KBM-7 (cell line): ENCODE measurements around the gene CPSF4.

Experiments used
- DNase-seq: peaks from one replicate; pipeline ENCODE4 v3.0.0-alpha.2; 2015
- in situ Hi-C: fragments of 300-500 bp; cut with MboI; formaldehyde crosslinking; loops from 2 replicates; pipeline ENCODE4 v1.14.3; 2020; ENCODE audit warnings: low sequenced_read_pairs, low pct_unique_long_range_greater_than_20kb, mixed read lengths

Gene CPSF4

GRCh38 chr7:99438573-99439480 lies at the start of gene CPSF4, which contains the start of gene PTCD1:
Gene CPSF4, plus strand, starts transcription at chr7:99438943. Its CDS starts 140 bp downstream, at chr7:99439083.
Gene PTCD1, minus strand, starts transcription at chr7:99438798. Its CDS starts 3,556 bp downstream, at chr7:99435242.
- DNase-seq = peak; percentile 91
- in situ Hi-C loops = no loop called here

GRCh38 chr7:99389772-99390171 lies 49.0 kb upstream of the CPSF4 start:
- no peak for DNase-seq
- in situ Hi-C loops = no loop called here

- in situ Hi-C loops = no loop called here
- DNase-seq = no peak
Measured at GRCh38 chr7:99390941-99391602, 47.7 kb upstream of the CPSF4 start.

GRCh38 chr7:99392046-99392445 lies 46.7 kb upstream of the CPSF4 start:
- DNase-seq = no peak
- in situ Hi-C loops = no loop called here

- DNase-seq = no peak
- in situ Hi-C loops = no loop called here
Measured at GRCh38 chr7:99392659-99393354, 45.9 kb upstream of the CPSF4 start.

GRCh38 chr7:99393355-99394187 lies 45.2 kb upstream of the CPSF4 start:
- in situ Hi-C loops = no loop called here
- no peak for DNase-seq

- no peak for DNase-seq
- in situ Hi-C loops = no loop called here
Measured at GRCh38 chr7:99394188-99394502, 44.6 kb upstream of the CPSF4 start.

GRCh38 chr7:99395616-99396327 lies 43.0 kb upstream of the CPSF4 start:
- no peak for DNase-seq
- in situ Hi-C loops = no loop called here

- no peak for DNase-seq
- in situ Hi-C loops = no loop called here
Measured at GRCh38 chr7:99396418-99397296, 42.1 kb upstream of the CPSF4 start.

GRCh38 chr7:99397297-99397983 lies 41.3 kb upstream of the CPSF4 start:
- in situ Hi-C loops = no loop called here
- DNase-seq = no peak

- in situ Hi-C loops = no loop called here
- no peak for DNase-seq
Measured at GRCh38 chr7:99398891-99399445, 39.8 kb upstream of the CPSF4 start.

- in situ Hi-C loops = no loop called here
- DNase-seq = no peak
Measured at GRCh38 chr7:99399597-99399996, 39.1 kb upstream of the CPSF4 start.

GRCh38 chr7:99402854-99403253 lies 35.9 kb upstream of the CPSF4 start:
- no peak for DNase-seq
- in situ Hi-C loops = no loop called here

GRCh38 chr7:99403764-99404163 lies 35.0 kb upstream of the CPSF4 start:
- no peak for DNase-seq
- in situ Hi-C loops = no loop called here

- DNase-seq = no peak
- in situ Hi-C loops = no loop called here
Measured at GRCh38 chr7:99404235-99404976, 34.3 kb upstream of the CPSF4 start.

GRCh38 chr7:99404977-99405320 lies 33.8 kb upstream of the CPSF4 start:
- no peak for DNase-seq
- in situ Hi-C loops = no loop called here
